Anterior cingulate cortex (tissue), 58 donors: Measurements from ENCODE around the gene KLHL40.

ENCODE experiments used
- DNase-seq, 58 donors: peaks; one replicate each; lab custom pipeline; 2025; lab: John Stamatoyannopoulos, UW

Gene KLHL40

GRCh38 chr3:42655980-42656679 is 29.2 kb upstream of the KLHL40 start:
- peak in 5 of 58 donors; percentile 27 to 53 (median 40) for DNase-seq

GRCh38 chr3:42656680-42657610 is 28.4 kb upstream of the KLHL40 start:
- no peak for DNase-seq

- DNase-seq, result no peak
Observed at GRCh38 chr3:42657675-42658074, 27.7 kb upstream of the KLHL40 start.

DNA sequence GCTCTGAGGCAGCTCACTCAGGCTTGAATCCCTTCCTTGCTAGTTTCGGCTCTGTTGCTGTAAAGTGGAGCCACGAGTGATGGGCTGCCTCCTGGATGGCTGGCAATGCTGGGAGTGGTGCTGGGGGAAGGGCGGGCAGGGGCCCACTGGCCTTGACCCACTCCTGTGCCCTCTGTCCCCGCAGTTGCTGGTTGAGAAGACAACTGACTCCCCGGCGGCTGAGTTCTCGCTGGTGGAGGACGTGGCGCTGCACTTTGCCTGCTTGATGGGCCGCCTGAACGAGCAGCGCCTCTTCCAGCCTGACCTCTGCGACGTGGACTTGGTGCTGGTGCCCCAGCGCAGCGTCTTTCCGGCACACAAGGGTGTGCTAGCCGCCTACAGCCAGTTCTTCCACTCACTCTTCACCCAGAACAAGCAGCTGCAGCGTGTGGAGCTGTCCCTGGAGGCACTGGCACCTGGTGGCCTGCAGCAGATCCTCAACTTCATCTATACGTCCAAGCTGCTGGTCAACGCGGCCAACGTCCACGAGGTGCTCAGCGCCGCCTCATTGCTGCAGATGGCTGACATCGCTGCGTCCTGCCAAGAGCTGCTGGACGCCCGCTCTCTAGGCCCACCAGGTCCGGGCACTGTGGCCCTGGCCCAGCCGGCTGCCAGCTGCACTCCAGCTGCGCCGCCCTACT is 27.1 kb upstream of the KLHL40 start:
- DNase-seq, result peak in 10 of 58 donors; percentile 32 to 74 (median 57)

GRCh38 chr3:42658771-42659390 is 26.5 kb upstream of the KLHL40 start:
- DNase-seq, result no peak

- peak in 1 of 58 donors; percentile 48 for DNase-seq
Observed at GRCh38 chr3:42659451-42660130, 25.7 kb upstream of the KLHL40 start.

GRCh38 chr3:42660131-42660715 is 25.1 kb upstream of the KLHL40 start:
- DNase-seq, result peak in 4 of 58 donors; percentile 31 to 54 (median 46)

GRCh38 chr3:42660898-42661297 is 24.4 kb upstream of the KLHL40 start:
- DNase-seq, result no peak

DNA sequence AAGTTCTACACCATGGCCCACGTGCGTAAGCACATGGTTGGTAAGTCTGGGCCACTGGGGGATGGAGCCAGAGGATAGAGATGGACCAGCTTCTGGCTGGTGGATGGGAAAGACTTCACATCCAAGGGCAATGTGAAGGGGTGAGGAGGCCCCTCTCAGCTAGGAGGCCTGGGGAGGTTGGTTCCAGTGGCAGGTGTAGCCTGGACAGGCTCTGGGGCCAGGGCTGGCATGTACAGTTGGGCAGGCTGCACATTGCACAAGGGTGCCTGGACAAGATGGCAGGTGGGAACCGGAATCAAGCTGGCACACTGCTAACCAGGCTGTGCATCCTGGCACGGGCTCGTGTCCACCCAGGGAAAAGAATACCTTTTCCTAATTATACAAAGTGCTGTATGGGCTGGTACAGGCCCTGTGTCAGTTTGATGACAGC is 23.7 kb upstream of the KLHL40 start:
- no peak for DNase-seq

- DNase-seq, result no peak
Observed at GRCh38 chr3:42662037-42662812, 23.1 kb upstream of the KLHL40 start.

GRCh38 chr3:42662813-42663535 is 22.4 kb upstream of the KLHL40 start:
- DNase-seq, result no peak

DNA sequence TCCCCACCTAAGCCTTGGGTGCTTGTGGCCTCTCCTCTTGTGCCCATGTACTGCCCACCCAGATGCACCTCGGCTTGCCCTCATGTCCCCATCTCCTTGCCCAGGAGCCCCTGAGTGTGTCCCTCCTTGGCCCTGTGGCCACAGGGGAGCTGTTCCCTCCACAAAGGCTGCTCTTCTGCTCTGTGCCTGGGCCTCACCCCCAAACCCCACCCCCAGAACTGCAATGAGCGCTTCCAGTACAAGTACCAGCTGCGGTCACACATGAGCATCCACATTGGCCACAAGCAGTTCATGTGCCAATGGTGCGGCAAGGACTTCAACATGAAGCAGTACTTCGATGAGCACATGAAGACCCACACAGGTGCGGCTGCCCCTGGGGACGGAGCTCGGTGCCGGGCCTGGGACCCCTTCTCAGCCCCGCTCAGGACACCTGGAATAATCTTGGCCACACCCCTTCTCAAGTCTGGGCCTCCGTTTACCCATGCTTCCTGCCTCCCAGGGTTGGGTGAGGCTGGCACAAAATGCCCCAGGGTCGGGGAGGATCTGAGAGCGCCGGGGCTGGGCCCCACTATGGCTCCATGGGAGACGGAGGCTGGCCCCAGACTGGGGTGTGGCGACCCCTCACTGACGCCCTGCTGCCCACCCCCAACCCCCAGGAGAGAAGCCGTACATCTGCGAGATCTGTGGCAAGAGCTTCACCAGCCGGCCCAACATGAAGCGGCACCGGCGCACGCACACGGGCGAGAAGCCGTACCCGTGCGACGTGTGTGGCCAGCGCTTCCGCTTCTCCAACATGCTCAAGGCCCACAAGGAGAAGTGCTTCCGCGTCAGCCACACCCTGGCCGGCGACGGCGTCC is 21.5 kb upstream of the KLHL40 start:
- DNase-seq, result no peak

DNA sequence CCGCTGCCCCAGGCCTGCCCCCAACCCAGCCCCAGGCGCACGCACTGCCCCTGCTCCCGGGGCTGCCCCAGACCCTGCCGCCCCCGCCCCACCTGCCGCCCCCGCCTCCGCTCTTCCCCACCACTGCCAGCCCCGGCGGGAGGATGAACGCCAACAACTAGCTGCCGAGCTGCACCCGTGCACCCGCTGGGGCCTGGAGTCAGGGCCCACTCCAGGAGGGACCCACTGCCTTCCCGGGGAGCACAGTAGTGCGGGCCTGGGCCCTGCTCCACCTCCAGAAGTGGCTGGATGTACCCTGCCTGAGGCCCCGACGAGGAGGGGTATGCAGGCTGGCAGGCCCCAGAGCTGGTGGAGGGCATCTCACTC is 20.9 kb upstream of the KLHL40 start:
- no peak for DNase-seq

GRCh38 chr3:42665050-42665878 is 20.1 kb upstream of the KLHL40 start:
- DNase-seq, result no peak

DNA sequence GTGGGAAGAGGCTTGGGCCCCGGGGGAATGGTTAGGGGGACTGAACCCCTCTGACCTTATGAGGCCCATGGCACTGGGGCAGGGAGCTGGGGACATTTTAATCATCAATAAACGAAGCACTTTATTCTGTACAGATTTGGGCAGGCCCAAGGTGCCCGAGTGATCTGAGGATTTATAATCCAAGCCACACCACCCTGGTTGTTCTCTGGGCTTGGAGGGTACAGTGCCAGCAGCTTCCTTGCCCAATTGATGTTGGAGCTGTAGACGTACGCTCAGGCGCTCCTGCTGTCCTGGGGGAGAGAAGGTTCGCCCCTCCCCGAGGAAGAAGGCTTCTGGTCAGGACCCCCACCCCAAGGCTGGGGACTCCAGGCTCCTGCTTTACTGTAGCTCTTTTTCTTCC is 19.3 kb upstream of the KLHL40 start:
- no peak for DNase-seq

DNA sequence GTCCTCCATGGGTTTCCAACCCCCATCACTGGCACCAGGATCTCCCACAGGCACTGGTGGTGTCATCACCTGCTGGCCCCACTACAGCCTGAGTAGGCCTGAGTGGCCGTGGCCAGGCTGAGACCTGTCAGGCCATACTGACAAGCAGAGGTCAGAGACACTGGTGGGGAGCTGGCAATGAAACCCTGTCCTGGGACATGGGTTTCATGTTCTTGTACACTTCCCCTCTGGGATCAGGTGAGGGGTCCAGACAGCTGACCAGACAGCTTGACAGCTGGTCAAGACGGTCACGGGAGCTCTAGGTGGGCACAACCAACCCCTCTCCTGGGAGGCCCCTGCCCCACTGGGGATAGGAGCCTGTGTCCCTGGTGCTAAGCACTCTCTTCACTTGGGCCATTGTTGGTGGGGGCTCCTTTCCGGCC is 18.7 kb upstream of the KLHL40 start:
- DNase-seq, result no peak
